H1 (cell line): ENCODE data around the gene LRRC37A3. TPM values are rescaled to one million over a fixed set of nuclear protein-coding genes. Genes with fewer than 3 reads are reported as not detected.

Experiments
- CTCF ChIA-PET: fragments of 300-600 bp; sonication (Branson Sonifier 250); formaldehyde crosslinking; loops from one replicate; lab custom pipeline; 2021; ENCODE audit not compliant: partially characterized antibody; lab: Charles Lee
- POLR2A ChIA-PET: fragments of 300-600 bp; sonication (Branson Sonifier 250); formaldehyde crosslinking; loops from one replicate; lab custom pipeline; 2021; ENCODE audit warnings: inconsistent platforms; ENCODE audit not compliant: partially characterized antibody; lab: Charles Lee
- DNase-seq, 2 experiments: peaks; one replicate each; pipeline versions ENCODE4 v3.0.0 to v3.0.0-alpha.2; 2010 to 2022; ENCODE audit warnings: low spot score in 2 of 2, low read depth in 1 of 2, mixed read lengths in 1 of 2
- FAIRE-seq: peaks from 2 replicates; lab custom pipeline; 2011; peaks lifted over from hg19 to GRCh38; lab: Jason Lieb, UNC
- H2AFZ ChIP-seq: 2 replicates; pipeline ENCODE4 v1.8.1; 2012; ENCODE audit warnings: low read length, inconsistent platforms
- H2AK5ac ChIP-seq: 2 replicates; pipeline ENCODE4 v1.6.1; 2013; ENCODE audit warnings: low read depth, low read length
- H2BK120ac ChIP-seq: replicated peaks from 2 replicates; pipeline ENCODE3; 2013; ENCODE audit warnings: low read depth, low read length, inconsistent platforms
- H2BK12ac ChIP-seq: 2 replicates; pipeline ENCODE4 v1.6.1; 2013; ENCODE audit warnings: low read depth, low read length
- H2BK15ac ChIP-seq: 2 replicates; pipeline ENCODE4 v1.6.1; 2013; ENCODE audit warnings: low read length
- H2BK20ac ChIP-seq: 2 replicates; pipeline ENCODE4 v1.6.1; 2013; ENCODE audit warnings: low read length
- H2BK5ac ChIP-seq: 2 replicates; pipeline ENCODE4 v1.6.1; 2013; ENCODE audit warnings: low read depth, low read length
- H3K14ac ChIP-seq: 2 replicates; pipeline ENCODE4 v1.6.1; 2013; ENCODE audit warnings: inconsistent platforms; ENCODE audit not compliant: insufficient read length
- H3K18ac ChIP-seq: 2 replicates; pipeline ENCODE4 v1.6.1; 2013; ENCODE audit warnings: low read length; ENCODE audit errors: extremely low read depth
- H3K23ac ChIP-seq: 2 replicates; pipeline ENCODE4 v1.6.1; 2013; ENCODE audit warnings: inconsistent platforms; ENCODE audit not compliant: insufficient read length
- H3K23me2 ChIP-seq: 2 replicates; pipeline ENCODE4 v1.6.1; 2013; ENCODE audit warnings: low read depth, low read length
- H3K27ac ChIP-seq: 2 replicates; pipeline ENCODE4 v1.6.1; 2011; ENCODE audit warnings: low read depth, low read length, inconsistent platforms
- H3K27me3 ChIP-seq, 4 experiments: replicated peaks in 1 of 4; 1 replicate in 1 of 4; 2 replicates in 3 of 4; pipeline versions ENCODE4 v1.6.1 to v1.8.1; 2011 to 2013; ENCODE audit warnings: low read length in 3 of 4, mild to moderate bottlenecking in 3 of 4, inconsistent platforms in 2 of 4, mixed read lengths in 2 of 4, moderate library complexity in 1 of 4; ENCODE audit not compliant: control insufficient read depth in 3 of 4, insufficient read depth in 3 of 4; ENCODE audit errors: extremely low read depth in 1 of 4
- H3K36me3 ChIP-seq, 4 experiments: 2 replicates each; pipeline versions ENCODE4 v1.6.1 to v1.8.1; 2011 to 2013; ENCODE audit warnings: mild to moderate bottlenecking in 4 of 4, low read length in 3 of 4, moderate library complexity in 2 of 4, control low read depth in 1 of 4, inconsistent platforms in 1 of 4; ENCODE audit not compliant: insufficient read depth in 4 of 4, control insufficient read depth in 2 of 4
- H3K4ac ChIP-seq: replicated peaks from 2 replicates; pipeline ENCODE3; 2013; ENCODE audit warnings: low read length, low read depth, mixed read lengths, inconsistent platforms; ENCODE audit not compliant: insufficient read length
- H3K4me1 ChIP-seq, 4 experiments: replicated peaks in 1 of 4; 1 replicate in 1 of 4; 2 replicates in 3 of 4; pipeline versions ENCODE4 v1.6.1 to v1.8.1; 2011 to 2013; ENCODE audit warnings: low read length in 3 of 4, inconsistent platforms in 2 of 4, mixed read lengths in 1 of 4; ENCODE audit not compliant: insufficient read depth in 4 of 4, control insufficient read depth in 3 of 4
- H3K4me2 ChIP-seq, 2 experiments: 2 replicates each; pipeline versions ENCODE4 v1.6.1 to v1.8.1; 2011 to 2013; ENCODE audit warnings: low read depth in 2 of 2, low read length in 2 of 2, control low read depth in 1 of 2, inconsistent platforms in 1 of 2, mild to moderate bottlenecking in 1 of 2; ENCODE audit not compliant: insufficient read depth in 1 of 2
- H3K4me3 ChIP-seq, 4 experiments: fragments of 200-600, 300-600 bp in 1 of 4; sonication (generic), shearing (Covaris generic), sonication (Bioruptor Twin) in 1 of 4; 2 replicates each; pipeline versions ENCODE4 v1.5.1 to v1.8.1; 2011 to 2016; ENCODE audit warnings: low read length in 4 of 4, low read depth in 3 of 4, control low read depth in 2 of 4, inconsistent platforms in 2 of 4, mild to moderate bottlenecking in 2 of 4, mixed read lengths in 1 of 4, moderate library complexity in 1 of 4; ENCODE audit not compliant: insufficient read depth in 2 of 4; ENCODE audit errors: extremely low read depth in 1 of 4
- H3K56ac ChIP-seq: replicated peaks from 2 replicates; pipeline ENCODE3; 2013; ENCODE audit warnings: low read depth, mild to moderate bottlenecking, mixed read lengths, low read length, inconsistent platforms; ENCODE audit not compliant: insufficient read length
- H3K79me1 ChIP-seq: 2 replicates; pipeline ENCODE4 v1.6.1; 2013; ENCODE audit warnings: low read depth, low read length, control low read depth
- H3K79me2 ChIP-seq, 2 experiments: 2 replicates each; pipeline versions ENCODE4 v1.6.1 to v1.8.1; 2012 to 2013; ENCODE audit warnings: low read length in 2 of 2, mild to moderate bottlenecking in 2 of 2, inconsistent platforms in 1 of 2; ENCODE audit not compliant: insufficient read depth in 2 of 2, control insufficient read depth in 1 of 2
- H3K9ac ChIP-seq, 4 experiments: replicated peaks in 1 of 4; 1 replicate in 1 of 4; 2 replicates in 3 of 4; pipeline versions ENCODE4 v1.6.1 to v1.8.1; 2011 to 2013; ENCODE audit warnings: low read depth in 3 of 4, low read length in 3 of 4, control low read depth in 2 of 4, mild to moderate bottlenecking in 2 of 4, moderate library complexity in 2 of 4, inconsistent platforms in 1 of 4; ENCODE audit errors: extremely low read depth in 1 of 4
- H3K9me3 ChIP-seq, 2 experiments: 2 replicates each; pipeline versions ENCODE4 v1.6.1 to v1.8.1; 2012 to 2013; ENCODE audit warnings: mild to moderate bottlenecking in 2 of 2, moderate library complexity in 2 of 2, control low read depth in 1 of 2, inconsistent platforms in 1 of 2, low read depth in 1 of 2, low read length in 1 of 2, mixed read lengths in 1 of 2; ENCODE audit not compliant: insufficient read depth in 2 of 2
- H4K20me1 ChIP-seq, 2 experiments: replicated peaks in 1 of 2; 2 replicates each; pipeline versions ENCODE3 to v1.8.1; 2011 to 2013; ENCODE audit warnings: inconsistent platforms in 2 of 2, low read length in 2 of 2, mild to moderate bottlenecking in 1 of 2; ENCODE audit not compliant: insufficient read depth in 2 of 2, control insufficient read depth in 1 of 2
- H4K5ac ChIP-seq: 2 replicates; pipeline ENCODE4 v1.6.1; 2013; ENCODE audit warnings: low read length, low read depth, mixed read lengths, inconsistent platforms; ENCODE audit not compliant: insufficient read length
- H4K8ac ChIP-seq: 2 replicates; pipeline ENCODE4 v1.8.0; 2013; ENCODE audit warnings: mild to moderate bottlenecking, moderate library complexity, low read length, inconsistent platforms; ENCODE audit not compliant: insufficient read depth; ENCODE audit errors: extremely low read depth
- H4K91ac ChIP-seq: replicated peaks from 2 replicates; pipeline ENCODE3; 2013; ENCODE audit warnings: low read length, mixed read lengths, inconsistent platforms; ENCODE audit not compliant: insufficient read length
- RAD21 ChIP-seq, 2 experiments: IDR thresholded peaks in 1 of 2; conservative IDR thresholded peaks in 1 of 2; 2 replicates each; pipeline ENCODE4 v1.6.1; 2011; ENCODE audit warnings: low read depth in 2 of 2, low read length in 2 of 2, improper control_type of control experiment in 1 of 2, inconsistent platforms in 1 of 2, mild to moderate bottlenecking in 1 of 2, moderate library complexity in 1 of 2
- ZNF274 ChIP-seq: IDR thresholded peaks from 2 replicates; pipeline ENCODE4 v1.7.0; 2012; ENCODE audit warnings: low read length, borderline replicate concordance; ENCODE audit errors: extremely low read depth
- WGBS, 2 experiments: shearing (Covaris generic) in 1 of 2; methylation state at CpG; one replicate each; pipeline versions ENCODE4 v1.1.6 to v1.1.7; 2013 to 2015; ENCODE audit warnings: low lambda C conversion rate in 2 of 2, mixed read lengths in 2 of 2, inconsistent platforms in 1 of 2, low coverage in 1 of 2, missing lambda C conversion rate in 1 of 2; ENCODE audit not compliant: insufficient replicate concordance in 2 of 2, insufficient coverage in 1 of 2, insufficient read length in 1 of 2; ENCODE audit errors: extremely low coverage in 1 of 2, missing lambda C conversion rate in 1 of 2; 5-methylcytosine and 5-hydroxymethylcytosine counted together
- polyA plus RNA-seq, 7 experiments: library from polyadenylated mRNA; depleted of rRNA in 3 of 7; stranded (reverse) in 5 of 7; unstranded in 2 of 7; fragments of >200 nt in 5 of 7; fragments of 200-250 nt in 2 of 7; gene quantifications; 1 replicate in 5 of 7; 2 replicates in 1 of 7; 4 replicates in 1 of 7; pipeline versions ENCODE4 v1.2.1 to v1.2.3, GENCODE V29; 2011 to 2013; ENCODE audit warnings: missing spikeins in 2 of 7, mixed read lengths in 2 of 7
- total RNA-seq: library from RNA; stranded (reverse); fragmentation: NEBNext Ultra II Directional; extraction: Animal tissue kit (Norgen Biotek cat#: 25700); gene quantifications from 2 replicates; pipeline ENCODE4 v1.2.1, GENCODE V29; 2021
- TF ChIP-seq, protein P1 (sequence below), 3 experiments: IDR thresholded peaks; 1 replicate in 2 of 3; 2 replicates in 1 of 3; pipeline versions ENCODE4 v1.5.1 to v1.6.1; 2011; ENCODE audit warnings: low read length in 3 of 3, mild to moderate bottlenecking in 3 of 3, inconsistent platforms in 2 of 3, low read depth in 1 of 3, moderate library complexity in 1 of 3; ENCODE audit not compliant: insufficient read depth in 1 of 3; ENCODE audit errors: control extremely low read depth in 1 of 3

The LRRC37A3 gene
- total and polyA plus RNA-seq, 2 of the 8 experiments (the other 6 are each of a cell fraction or from before 2014, with no cell fraction given), result 2.7 to 9.4 TPM

DNA sequence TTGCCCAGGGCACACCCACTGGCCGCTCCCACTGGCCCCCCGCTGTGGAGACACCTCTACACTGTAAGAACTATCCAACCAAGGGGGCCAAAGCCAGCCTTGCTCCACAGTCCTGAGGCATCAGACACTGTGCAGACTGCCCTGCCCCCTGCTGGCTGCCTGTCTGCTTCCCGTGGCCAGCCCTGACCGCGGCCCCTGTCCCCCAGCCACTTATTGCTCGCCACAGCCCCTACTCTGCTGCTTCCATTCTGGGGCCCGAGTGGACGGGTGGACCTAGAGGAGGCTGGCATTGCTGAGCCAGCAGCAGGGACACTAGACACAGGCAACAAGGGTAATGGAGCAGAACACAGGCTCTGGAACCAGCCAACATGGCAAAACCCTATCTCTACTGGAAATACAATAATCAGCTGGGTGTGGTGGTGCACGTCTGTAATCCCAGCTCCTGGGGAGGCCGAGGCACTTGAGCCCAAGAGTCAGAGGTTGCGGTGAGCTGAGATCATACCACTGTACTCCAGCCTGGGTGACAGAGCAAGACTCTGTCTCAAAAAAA lies 19.7 kb upstream of the LRRC37A3 start:
- H4K5ac ChIP-seq, result no peak overlapping the region
- H3K4me3 ChIP-seq, result no peak overlapping the region
- peaks cover 0 to 2% of the 10 kb centered on the region in 2 experiments for H4K20me1 ChIP-seq
- H2AK5ac ChIP-seq, result no peak overlapping the region
- POLR2A ChIA-PET, result no interaction called here
- H2BK120ac ChIP-seq, result no peak overlapping the region
- CTCF ChIA-PET, result interaction anchor here (0.6 to 4.6 kb wide), 17 partner anchors 9 to 259 kb away, joined by 3 to 53 read pairs (median 4); no protein-coding TSS in a partner anchor
- TF ChIP-seq, protein P1, sequence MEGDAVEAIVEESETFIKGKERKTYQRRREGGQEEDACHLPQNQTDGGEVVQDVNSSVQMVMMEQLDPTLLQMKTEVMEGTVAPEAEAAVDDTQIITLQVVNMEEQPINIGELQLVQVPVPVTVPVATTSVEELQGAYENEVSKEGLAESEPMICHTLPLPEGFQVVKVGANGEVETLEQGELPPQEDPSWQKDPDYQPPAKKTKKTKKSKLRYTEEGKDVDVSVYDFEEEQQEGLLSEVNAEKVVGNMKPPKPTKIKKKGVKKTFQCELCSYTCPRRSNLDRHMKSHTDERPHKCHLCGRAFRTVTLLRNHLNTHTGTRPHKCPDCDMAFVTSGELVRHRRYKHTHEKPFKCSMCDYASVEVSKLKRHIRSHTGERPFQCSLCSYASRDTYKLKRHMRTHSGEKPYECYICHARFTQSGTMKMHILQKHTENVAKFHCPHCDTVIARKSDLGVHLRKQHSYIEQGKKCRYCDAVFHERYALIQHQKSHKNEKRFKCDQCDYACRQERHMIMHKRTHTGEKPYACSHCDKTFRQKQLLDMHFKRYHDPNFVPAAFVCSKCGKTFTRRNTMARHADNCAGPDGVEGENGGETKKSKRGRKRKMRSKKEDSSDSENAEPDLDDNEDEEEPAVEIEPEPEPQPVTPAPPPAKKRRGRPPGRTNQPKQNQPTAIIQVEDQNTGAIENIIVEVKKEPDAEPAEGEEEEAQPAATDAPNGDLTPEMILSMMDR (IDR thresholded peaks at IDR 0.05; ENCODE audit: control extremely low read depth in 1 of 3, insufficient read depth in 1 of 3, low read depth in 1 of 3, low read length in 3 of 3), result peak; percentile 71 to 91 (median 72)
- TF ChIP-seq RAD21 (IDR thresholded peaks at IDR 0.05 in 1 of 2, conservative IDR thresholded peaks at IDR 0.05 in 1 of 2; ENCODE audit: low read depth in 2 of 2, low read length in 2 of 2) (peak; percentile 65 to 76), ZNF274 (no peak)
- no peak overlapping the region for H3K9ac ChIP-seq
- no peaks in the 10 kb centered on the region for H3K79me2 ChIP-seq
- no peak overlapping the region for H2BK12ac ChIP-seq
- no peak overlapping the region for H2BK5ac ChIP-seq
- H3K14ac ChIP-seq, result no peak overlapping the region
- no peaks in the 10 kb centered on the region for H3K36me3 ChIP-seq
- H4K91ac ChIP-seq, result no peak overlapping the region
- H3K27me3 ChIP-seq, result no peaks in the 10 kb centered on the region
- no peak overlapping the region for H3K4ac ChIP-seq
- H4K8ac ChIP-seq, result peak overlapping the region; percentile 80; the same call in 1 of the 2 replicates
- no peaks in the 10 kb centered on the region for H3K9me3 ChIP-seq
- no peak overlapping the region for H3K23ac ChIP-seq
- H3K27ac ChIP-seq, result no peak overlapping the region
- FAIRE-seq, result no peak
- no peak overlapping the region for H2AFZ ChIP-seq
- no peak overlapping the region for H2BK15ac ChIP-seq
- H3K56ac ChIP-seq, result no peak overlapping the region
- DNase-seq, result peak; percentile 25 to 85
- H3K4me2 ChIP-seq, result no peak overlapping the region
- 75% methylated on average over 11 of the region's 11 CpGs; no CpG with 5 or more reads in 1 of the 2 experiments for WGBS, 2 experiments
- no peak overlapping the region for H2BK20ac ChIP-seq
- H3K79me1 ChIP-seq, result no peaks in the 10 kb centered on the region
- peaks cover 4% of the 10 kb centered on the region; the same call in 1 of the 2 replicates for H3K23me2 ChIP-seq
- H3K4me1 ChIP-seq, result no peaks in the 10 kb centered on the region
- H3K18ac ChIP-seq, result no peak overlapping the region
